ENCODE data around the gene WDFY4. TPM values are rescaled to one million over a fixed set of nuclear protein-coding genes. Genes with fewer than 3 reads are reported as not detected.

Gene WDFY4
- polyA plus RNA-seq, 1 of the 3 experiments (the other 2 are of a cell fraction), result not detected

DNA sequence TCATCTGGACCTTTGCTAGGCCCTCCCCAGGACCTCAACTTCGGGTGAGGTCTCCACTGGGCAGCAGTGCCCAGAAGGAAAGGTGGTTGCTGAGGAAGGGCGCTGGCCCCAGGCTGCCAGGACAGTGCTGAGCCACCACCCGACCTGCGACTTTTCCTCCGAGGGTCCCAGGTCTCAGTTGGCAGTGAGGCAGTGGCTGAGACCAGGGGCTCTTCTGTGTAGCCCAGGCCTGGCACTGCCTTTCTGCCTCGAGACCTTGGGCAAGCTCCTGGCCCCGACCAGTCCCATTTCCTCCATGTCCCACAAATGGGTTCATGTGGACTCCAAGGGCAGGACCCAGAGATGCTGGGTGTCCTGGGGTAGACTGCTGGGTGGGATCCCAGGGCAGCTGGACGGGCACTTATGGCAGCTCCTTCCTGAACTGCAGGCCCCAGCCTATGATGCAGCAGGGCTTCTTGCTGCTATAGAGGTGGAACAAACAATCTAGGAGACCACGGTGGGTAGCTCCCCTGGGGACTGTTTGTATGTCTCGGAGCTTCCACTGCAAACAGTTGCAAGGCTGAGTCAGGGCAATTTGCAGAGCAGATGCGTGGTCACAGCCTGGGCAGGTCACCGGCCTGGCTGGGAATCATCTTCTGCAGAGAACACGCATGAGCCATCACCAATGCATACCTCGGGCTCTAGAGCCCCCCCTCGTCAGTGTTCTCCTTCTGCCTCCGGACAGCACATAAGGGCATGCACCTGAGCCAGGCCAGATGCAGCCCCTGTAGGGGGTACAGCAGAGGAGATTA lies 272.9 kb downstream of the WDFY4 start:
- no peaks in the 10 kb centered on the region for H3F3A ChIP-seq (replicated peaks; ENCODE audit: insufficient read depth)
- H3K9me2 ChIP-seq, result no peaks in the 10 kb centered on the region
- TF ChIP-seq NRF1 (IDR thresholded peaks at IDR 0.05; ENCODE audit: low read depth, low read length), result no peak
- no peak for TF ChIP-seq MEF2A (IDR thresholded peaks at IDR 0.05; ENCODE audit: borderline replicate concordance, low read depth)
- TF ChIP-seq FOXM1 (IDR thresholded peaks at IDR 0.05; ENCODE audit: low read depth), result no peak
- TF ChIP-seq ELF1 (IDR thresholded peaks at IDR 0.05), result no peak
- no peak for TF ChIP-seq YY1 (IDR thresholded peaks at IDR 0.05; ENCODE audit: low read depth)
- no peak for TF ChIP-seq EP300 (IDR thresholded peaks at IDR 0.05; ENCODE audit: borderline replicate concordance in 1 of 2, low read depth in 1 of 2, low read length in 1 of 2)
- no peak for TF ChIP-seq EZH2phosphoT487 (IDR thresholded peaks at IDR 0.05; ENCODE audit: borderline replicate concordance, low read depth)
- no peak for TF ChIP-seq RCOR1 (IDR thresholded peaks at IDR 0.05; ENCODE audit: low read length)
- TF ChIP-seq, protein P1, sequence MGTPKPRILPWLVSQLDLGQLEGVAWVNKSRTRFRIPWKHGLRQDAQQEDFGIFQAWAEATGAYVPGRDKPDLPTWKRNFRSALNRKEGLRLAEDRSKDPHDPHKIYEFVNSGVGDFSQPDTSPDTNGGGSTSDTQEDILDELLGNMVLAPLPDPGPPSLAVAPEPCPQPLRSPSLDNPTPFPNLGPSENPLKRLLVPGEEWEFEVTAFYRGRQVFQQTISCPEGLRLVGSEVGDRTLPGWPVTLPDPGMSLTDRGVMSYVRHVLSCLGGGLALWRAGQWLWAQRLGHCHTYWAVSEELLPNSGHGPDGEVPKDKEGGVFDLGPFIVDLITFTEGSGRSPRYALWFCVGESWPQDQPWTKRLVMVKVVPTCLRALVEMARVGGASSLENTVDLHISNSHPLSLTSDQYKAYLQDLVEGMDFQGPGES (IDR thresholded peaks at IDR 0.05; ENCODE audit: low read depth, low read length), result no peak
- TF ChIP-seq NFIC (IDR thresholded peaks at IDR 0.05; ENCODE audit: borderline replicate concordance), result no peak
- TF ChIP-seq RFX5 (IDR thresholded peaks at IDR 0.05; ENCODE audit: low read length), result no peak
- TF ChIP-seq, protein P2, sequence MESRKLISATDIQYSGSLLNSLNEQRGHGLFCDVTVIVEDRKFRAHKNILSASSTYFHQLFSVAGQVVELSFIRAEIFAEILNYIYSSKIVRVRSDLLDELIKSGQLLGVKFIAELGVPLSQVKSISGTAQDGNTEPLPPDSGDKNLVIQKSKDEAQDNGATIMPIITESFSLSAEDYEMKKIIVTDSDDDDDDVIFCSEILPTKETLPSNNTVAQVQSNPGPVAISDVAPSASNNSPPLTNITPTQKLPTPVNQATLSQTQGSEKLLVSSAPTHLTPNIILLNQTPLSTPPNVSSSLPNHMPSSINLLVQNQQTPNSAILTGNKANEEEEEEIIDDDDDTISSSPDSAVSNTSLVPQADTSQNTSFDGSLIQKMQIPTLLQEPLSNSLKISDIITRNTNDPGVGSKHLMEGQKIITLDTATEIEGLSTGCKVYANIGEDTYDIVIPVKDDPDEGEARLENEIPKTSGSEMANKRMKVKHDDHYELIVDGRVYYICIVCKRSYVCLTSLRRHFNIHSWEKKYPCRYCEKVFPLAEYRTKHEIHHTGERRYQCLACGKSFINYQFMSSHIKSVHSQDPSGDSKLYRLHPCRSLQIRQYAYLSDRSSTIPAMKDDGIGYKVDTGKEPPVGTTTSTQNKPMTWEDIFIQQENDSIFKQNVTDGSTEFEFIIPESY (IDR thresholded peaks at IDR 0.05; ENCODE audit: borderline replicate concordance, low read depth), result no peak
- no peak for TF ChIP-seq FOSL2 (IDR thresholded peaks at IDR 0.05; ENCODE audit: borderline replicate concordance, low read depth)
- TF ChIP-seq, protein P3, sequence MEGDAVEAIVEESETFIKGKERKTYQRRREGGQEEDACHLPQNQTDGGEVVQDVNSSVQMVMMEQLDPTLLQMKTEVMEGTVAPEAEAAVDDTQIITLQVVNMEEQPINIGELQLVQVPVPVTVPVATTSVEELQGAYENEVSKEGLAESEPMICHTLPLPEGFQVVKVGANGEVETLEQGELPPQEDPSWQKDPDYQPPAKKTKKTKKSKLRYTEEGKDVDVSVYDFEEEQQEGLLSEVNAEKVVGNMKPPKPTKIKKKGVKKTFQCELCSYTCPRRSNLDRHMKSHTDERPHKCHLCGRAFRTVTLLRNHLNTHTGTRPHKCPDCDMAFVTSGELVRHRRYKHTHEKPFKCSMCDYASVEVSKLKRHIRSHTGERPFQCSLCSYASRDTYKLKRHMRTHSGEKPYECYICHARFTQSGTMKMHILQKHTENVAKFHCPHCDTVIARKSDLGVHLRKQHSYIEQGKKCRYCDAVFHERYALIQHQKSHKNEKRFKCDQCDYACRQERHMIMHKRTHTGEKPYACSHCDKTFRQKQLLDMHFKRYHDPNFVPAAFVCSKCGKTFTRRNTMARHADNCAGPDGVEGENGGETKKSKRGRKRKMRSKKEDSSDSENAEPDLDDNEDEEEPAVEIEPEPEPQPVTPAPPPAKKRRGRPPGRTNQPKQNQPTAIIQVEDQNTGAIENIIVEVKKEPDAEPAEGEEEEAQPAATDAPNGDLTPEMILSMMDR (IDR thresholded peaks at IDR 0.05), result no peak
- TF ChIP-seq, protein P4, sequence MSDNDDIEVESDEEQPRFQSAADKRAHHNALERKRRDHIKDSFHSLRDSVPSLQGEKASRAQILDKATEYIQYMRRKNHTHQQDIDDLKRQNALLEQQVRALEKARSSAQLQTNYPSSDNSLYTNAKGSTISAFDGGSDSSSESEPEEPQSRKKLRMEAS (IDR thresholded peaks at IDR 0.05; ENCODE audit: low read depth), result no peak
- TF ChIP-seq, protein P5, sequence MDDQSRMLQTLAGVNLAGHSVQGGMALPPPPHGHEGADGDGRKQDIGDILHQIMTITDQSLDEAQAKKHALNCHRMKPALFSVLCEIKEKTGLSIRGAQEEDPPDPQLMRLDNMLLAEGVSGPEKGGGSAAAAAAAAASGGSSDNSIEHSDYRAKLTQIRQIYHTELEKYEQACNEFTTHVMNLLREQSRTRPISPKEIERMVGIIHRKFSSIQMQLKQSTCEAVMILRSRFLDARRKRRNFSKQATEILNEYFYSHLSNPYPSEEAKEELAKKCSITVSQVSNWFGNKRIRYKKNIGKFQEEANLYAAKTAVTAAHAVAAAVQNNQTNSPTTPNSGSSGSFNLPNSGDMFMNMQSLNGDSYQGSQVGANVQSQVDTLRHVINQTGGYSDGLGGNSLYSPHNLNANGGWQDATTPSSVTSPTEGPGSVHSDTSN (IDR thresholded peaks at IDR 0.05), result no peak
- no peak for TF ChIP-seq RXRA (IDR thresholded peaks at IDR 0.05; ENCODE audit: borderline replicate concordance, low read depth)
- TF ChIP-seq, protein P6, sequence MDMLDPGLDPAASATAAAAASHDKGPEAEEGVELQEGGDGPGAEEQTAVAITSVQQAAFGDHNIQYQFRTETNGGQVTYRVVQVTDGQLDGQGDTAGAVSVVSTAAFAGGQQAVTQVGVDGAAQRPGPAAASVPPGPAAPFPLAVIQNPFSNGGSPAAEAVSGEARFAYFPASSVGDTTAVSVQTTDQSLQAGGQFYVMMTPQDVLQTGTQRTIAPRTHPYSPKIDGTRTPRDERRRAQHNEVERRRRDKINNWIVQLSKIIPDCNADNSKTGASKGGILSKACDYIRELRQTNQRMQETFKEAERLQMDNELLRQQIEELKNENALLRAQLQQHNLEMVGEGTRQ (IDR thresholded peaks at IDR 0.05; ENCODE audit: borderline replicate concordance, low read depth, low read length), result no peak
- no peak for TF ChIP-seq TCF12 (IDR thresholded peaks at IDR 0.05)
- H3K4me1 ChIP-seq (ENCODE audit: control insufficient read depth in 1 of 2, insufficient read depth in 2 of 2, low read depth in 1 of 2, low read length in 1 of 2), result peaks cover 0 to 5% of the 10 kb centered on the region in 2 experiments; a peak in 1 of 4 replicates
- WGBS (ENCODE audit: low lambda C conversion rate), result 39% methylated on average over 6 of the region's 16 CpGs
- ChIA-PET CTCF (interaction anchor here (1.1 to 1.3 kb wide), 2 partner anchors 207 to 555 kb away, joined by 3 read pairs; no protein-coding TSS in a partner anchor), POLR2A (no interaction called here)
- no peak overlapping the region for H3K9ac ChIP-seq
- H3K4me3 ChIP-seq (ENCODE audit: low read depth in 2 of 2, low read length in 1 of 2), result no peak overlapping the region
- no peaks in the 10 kb centered on the region for H3K9me3 ChIP-seq
- H3K27me3 ChIP-seq (ENCODE audit: insufficient read depth), result no peaks in the 10 kb centered on the region
- no peaks in the 10 kb centered on the region for H3K79me2 ChIP-seq (ENCODE audit: insufficient read depth)
- H2AFZ ChIP-seq (ENCODE audit: low read depth), result no peak overlapping the region
- H3K36me3 ChIP-seq (replicated peaks in 1 of 2; ENCODE audit: control insufficient read depth in 1 of 2, insufficient read depth in 2 of 2, low read length in 1 of 2), result no peaks in the 10 kb centered on the region
- no peak overlapping the region for H3K4me2 ChIP-seq
- H4K20me1 ChIP-seq (ENCODE audit: insufficient read depth), result no peaks in the 10 kb centered on the region
- DNase-seq, result no peak
- H3K27ac ChIP-seq (ENCODE audit: low read depth in 2 of 2, low read length in 1 of 2), result no peak overlapping the region
